Activated CD8-positive, alpha-beta memory T cell treated with anti-CD3 and anti-CD28 coated beads, Interleukin-2, amount 50 U/mL, for 4 hours (primary cell): ENCODE measurements around the gene SLC17A3.
A peak's percentile ranks its signal among the peaks of the same experiment; 100 is the strongest.

Source experiments
- DNase-seq: peaks from one replicate; pipeline ENCODE4 v3.0.0-alpha.2; 2020

SLC17A3 gene

GRCh38 chr6:25888626-25889025, 14.6 kb upstream of the SLC17A3 start:
- DNase-seq, result no peak

DNA sequence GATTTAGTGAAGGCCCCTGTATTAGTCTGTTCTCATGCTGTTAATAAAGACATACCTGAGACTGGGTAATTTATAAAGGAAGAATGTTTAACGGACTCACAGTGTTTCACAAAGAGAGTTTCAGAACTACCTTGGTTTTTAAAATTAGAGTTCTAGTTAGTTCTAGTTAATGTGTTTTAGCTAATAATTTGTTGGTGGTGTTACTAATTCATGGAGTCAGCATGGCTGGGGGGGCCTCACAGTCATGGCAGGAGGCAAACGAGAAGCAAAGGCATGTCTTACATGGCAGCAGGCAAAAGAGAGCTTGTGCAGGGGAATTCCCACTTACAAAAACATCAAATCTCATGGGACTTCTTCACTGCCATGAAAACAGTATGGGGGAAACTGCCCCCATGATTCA, 12.0 kb upstream of the SLC17A3 start:
- no peak for DNase-seq

DNA sequence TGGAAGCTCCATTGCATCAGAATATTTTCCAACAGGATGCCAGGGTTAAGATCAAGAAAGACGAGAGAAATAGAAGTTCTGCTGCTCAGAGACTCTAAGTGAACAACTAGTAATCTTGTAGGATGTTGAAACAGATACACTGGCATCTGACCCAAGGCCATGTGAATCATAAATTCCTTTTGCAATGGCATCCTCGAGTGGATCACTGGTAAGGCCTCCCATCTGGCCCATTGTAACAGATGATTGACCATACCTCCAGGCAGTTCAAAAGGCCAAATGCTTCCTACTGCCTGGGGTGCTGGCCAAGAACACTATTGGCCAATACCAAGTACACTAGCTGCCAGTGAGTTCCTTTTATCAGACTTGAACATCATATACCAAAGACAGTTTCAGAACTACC, 9.9 kb upstream of the SLC17A3 start:
- no peak for DNase-seq

DNA sequence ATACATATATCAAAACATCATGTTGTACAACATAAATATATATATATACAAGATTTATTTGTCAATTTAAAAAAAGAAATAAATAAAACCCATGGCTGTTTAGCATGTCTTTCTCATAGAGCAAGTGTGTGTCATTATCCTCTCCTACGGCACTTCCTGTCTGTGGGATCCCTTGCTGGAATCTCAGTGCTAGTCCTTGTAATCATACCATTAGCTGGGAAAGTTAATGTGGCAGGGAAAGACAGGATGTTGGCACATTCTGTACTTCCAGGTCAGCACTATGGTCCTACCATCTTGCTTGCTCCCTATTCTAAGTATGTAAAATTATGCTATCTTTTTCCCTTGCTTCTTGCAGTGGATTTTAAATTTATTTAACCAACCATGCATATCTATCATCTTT, 9.5 kb upstream of the SLC17A3 start:
- DNase-seq, result no peak

- DNase-seq, result peak; percentile 41
Measured at GRCh38 chr6:25882051-25882496, 8.0 kb upstream of the SLC17A3 start.

- no peak for DNase-seq
Measured at GRCh38 chr6:25880601-25881000, 6.6 kb upstream of the SLC17A3 start.

DNA sequence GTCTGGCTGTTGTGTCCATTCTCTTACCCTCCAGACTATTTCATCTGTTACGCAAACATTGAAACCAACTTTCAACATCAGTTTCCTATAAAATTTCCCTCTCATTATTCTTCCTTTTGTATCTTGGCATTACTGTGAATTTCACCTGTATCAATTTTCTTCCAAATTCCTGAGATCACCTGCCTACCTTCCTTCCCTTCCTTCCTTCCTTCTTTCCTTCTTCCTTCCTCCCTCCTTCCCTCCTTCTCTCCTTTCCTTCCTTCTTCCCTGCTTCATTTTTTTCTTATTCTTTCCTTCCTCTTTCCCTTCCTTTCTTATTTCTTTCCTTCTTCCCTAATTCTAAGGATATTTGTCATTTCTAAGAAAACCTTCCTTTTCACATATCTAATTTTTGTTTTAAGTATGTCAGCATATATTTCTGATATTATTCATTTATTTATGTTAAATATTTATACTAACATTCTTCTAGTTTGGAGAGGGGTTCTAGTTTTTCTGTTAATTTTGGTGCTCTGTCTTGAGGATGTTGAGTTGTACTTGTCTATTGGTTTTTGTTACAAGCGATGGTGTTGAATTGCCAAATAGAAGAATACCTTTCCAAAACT, 4.8 kb upstream of the SLC17A3 start:
- DNase-seq, result no peak

- DNase-seq, result no peak
Measured at GRCh38 chr6:25875926-25876602, 2.0 kb upstream of the SLC17A3 start.

- DNase-seq, result no peak
Measured at GRCh38 chr6:25875563-25875905, 1.5 kb upstream of the SLC17A3 start.

DNA sequence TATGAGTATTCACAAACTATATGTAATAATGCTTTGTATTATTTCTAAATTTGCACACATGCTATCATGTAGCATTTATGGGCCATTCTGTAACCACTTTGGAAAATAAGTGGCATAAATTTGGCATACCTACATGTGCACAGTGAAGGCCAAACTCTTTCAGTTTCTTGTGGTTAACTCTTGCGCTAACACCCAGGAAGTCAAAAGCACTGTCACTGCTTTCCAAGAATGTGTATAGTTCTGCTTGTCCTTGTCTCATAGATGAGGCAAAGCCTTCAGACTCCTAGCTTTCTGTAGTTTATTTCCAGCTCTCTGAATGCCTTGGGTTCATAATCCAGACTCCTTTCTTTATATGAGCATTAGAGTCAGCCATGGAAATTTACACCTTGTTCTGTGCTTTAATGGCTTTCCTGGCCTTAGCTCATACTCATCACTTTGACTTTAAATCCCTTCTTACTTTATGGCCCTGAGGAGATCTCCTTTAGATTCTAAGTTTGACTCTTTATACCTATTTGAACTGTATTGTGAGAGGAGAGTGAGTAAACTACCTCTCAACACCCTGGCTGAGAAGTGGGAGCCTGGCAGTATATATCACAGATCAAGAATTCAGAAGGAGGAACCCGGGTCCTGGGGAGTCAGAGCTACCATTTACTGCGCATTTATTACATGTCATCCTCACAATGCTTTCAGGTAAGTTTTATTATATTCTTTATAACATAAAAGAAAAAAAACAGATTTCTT, 949 bp upstream of the SLC17A3 start:
- DNase-seq, result no peak

- no peak for DNase-seq
Measured at GRCh38 chr6:25872814-25873213, 1.2 kb downstream of the SLC17A3 start.

DNA sequence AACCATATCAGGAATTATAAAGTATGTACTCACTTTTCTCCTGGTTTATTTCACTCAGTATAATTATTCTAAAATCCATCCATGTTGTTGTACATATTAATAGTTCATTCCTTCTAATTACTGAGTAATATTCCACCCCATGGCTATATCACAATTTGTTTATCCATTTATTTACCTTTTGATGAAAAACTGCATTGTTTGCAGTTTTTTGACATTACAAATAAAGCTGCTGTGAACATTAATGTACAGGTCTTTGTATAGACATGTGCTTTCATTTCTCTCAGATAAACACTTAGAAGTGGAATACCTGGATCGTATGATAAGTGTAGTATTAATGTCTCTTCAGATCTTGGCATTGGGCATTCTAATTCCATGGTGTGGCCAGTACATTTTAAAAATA, 4.2 kb downstream of the SLC17A3 start:
- no peak for DNase-seq

DNA sequence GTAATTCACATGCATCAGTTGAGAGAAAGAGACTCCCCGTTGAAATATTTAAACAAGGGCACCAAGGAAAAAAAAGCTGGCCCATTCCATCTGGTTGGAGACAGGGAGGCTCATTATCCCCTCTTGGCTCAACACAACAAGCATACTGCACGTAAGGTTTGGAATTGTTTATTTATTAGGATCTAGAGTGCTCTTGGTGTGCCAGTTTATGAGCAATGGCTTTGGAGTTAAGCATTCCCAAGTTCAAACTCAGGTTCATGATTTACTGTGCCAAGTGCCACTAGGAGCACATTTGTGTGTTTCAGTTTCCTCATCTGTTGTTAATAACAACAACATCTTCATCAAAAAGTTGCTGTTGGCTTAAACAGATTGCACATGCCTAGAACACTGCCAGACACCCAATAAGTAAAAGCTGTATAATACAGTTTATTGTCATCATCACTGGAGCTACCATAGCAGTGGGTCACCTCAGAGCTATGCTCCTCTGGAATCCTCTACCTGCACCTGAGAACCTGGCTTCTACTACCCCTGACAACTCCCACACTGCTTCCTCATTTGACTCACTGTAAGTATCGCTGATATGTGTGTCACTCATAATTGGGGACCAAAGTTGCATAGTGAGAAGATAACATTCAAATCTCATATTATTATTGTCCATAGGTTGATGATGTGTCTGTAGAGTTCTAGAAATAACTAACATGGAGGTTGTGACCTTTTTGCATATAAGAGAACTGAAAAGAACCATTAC, 5.4 kb downstream of the SLC17A3 start:
- no peak for DNase-seq

DNA sequence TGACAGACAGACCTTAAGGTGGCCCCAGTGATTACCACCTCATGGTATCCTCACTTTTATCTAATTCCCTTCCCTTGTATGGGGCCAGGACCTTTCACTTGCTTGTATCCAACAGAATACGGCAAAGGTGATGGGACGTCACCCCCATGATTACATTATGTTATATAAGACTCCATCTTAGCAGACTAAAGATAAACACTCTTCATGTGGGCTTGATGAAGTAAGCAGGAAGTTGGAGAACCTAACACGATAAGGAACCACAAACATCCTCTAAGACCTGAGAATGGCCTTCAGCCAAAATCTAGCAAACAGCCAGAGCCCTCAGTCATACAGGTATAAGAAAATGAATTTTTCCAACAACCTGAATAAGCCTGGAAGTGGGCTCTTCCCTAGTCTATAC, 8.0 kb downstream of the SLC17A3 start:
- DNase-seq, result no peak

DNA sequence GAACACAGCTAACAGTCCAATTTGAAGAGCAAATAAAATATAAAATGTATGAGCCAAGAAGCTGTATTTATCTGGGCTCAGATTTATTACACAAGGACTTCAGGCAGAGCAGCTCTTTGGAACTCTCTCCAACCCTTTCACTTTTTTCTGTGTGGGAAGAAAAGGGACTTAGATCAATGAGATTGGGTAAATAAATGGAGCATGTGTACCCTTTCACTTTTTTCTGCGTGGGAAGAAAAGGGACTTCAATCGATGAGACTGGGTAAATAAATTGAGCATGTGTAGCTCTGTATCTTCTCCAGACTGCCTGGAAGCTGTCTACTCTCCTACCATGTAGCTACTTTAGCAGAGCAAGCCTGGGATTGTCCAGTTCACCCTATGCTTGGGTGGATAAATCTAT, 10.7 kb downstream of the SLC17A3 start:
- no peak for DNase-seq

DNA sequence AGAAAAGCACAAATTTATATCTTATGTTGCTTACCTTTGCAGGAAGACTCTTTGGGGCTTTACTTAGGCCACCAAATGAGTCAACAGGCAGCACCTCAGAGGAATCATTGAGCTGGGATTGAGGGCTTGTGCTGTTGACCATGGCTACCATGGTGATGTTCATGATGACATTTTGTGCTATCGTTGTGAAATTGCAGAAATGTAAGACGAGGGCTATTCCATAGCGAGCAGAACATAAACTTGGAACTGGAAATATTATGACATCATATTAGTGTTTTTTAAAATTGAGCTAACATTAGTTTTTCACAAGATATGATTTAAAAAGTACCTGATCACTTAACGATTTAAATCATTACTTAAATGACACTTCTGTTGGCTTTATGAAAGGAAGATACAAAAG, 11.8 kb downstream of the SLC17A3 start:
- DNase-seq, result no peak

DNA sequence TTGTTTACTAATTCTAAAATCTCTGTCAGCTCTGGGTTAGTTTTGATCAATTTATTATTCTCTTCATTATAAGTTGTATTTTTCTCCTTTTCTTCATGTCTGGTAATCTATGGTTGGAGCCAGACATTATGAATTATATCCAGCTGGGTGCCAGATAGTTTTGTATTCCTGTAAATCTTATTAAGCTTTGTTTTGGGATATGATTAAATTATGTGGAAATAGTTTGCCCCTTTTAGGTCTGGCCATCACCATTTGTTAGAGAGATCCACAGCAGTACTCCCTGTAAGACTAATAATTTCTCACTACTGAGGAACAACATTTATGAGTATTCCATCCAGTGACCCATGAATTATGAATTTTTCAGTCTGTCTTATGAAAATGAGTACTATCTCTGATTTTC, 21.3 kb downstream of the SLC17A3 start:
- DNase-seq, result no peak

DNA sequence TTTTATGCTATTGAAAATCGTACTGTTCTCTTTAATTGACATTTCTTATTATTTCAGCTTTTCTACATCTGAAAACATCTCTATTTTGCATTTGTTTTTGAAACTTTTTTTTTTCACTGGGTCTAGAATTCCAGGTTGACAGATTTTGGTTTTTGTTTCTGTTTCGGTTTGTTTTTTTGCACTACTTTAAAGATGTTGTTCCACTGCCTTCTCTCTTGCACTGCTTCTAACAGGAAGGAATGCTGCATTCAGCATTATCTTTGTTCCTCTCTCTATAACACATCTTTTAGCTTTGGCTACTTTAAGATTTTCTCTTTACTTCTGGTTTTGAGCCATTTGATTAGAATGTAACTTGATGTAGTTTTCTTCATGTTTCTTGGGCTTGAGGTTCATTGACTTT, 22.1 kb downstream of the SLC17A3 start:
- no peak for DNase-seq

DNA sequence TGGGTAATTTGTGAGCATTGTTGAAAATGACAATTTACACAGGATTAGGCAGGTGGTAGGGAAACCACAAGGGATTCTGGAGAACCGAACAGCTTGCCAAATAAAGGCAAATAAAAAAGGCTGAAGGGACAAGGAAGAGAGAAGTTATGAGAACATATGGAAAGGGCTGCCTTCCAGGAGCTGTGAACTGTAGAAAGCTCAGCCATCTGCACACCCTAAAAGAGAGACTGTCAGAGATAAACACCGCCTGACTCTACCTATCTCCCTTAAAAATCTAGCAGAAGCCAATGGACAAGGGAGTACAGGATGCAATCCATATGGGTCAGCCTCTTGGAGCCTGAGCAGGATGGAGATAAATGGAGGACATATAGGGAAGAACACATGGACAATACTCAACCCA, 29.5 kb downstream of the SLC17A3 start:
- no peak for DNase-seq

DNA sequence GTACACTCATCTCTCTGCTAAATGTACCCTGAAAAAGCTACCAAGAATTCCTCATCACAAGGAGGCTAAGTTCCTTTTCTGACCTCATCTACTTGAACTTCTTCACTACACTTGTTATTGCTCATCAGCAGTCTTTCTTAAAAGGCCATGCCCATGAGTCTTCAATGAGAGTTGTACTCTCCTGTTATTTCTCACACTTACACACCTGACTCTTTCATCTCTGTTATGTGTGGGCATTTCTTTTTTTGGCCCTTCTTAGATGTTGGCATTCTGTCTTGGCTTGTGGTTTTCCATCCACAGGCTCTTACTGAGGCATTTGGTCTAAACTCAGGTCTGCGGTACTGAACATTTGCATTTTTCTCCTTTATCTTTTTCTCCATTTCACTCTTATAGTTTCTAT, 31.5 kb downstream of the SLC17A3 start:
- no peak for DNase-seq

DNA sequence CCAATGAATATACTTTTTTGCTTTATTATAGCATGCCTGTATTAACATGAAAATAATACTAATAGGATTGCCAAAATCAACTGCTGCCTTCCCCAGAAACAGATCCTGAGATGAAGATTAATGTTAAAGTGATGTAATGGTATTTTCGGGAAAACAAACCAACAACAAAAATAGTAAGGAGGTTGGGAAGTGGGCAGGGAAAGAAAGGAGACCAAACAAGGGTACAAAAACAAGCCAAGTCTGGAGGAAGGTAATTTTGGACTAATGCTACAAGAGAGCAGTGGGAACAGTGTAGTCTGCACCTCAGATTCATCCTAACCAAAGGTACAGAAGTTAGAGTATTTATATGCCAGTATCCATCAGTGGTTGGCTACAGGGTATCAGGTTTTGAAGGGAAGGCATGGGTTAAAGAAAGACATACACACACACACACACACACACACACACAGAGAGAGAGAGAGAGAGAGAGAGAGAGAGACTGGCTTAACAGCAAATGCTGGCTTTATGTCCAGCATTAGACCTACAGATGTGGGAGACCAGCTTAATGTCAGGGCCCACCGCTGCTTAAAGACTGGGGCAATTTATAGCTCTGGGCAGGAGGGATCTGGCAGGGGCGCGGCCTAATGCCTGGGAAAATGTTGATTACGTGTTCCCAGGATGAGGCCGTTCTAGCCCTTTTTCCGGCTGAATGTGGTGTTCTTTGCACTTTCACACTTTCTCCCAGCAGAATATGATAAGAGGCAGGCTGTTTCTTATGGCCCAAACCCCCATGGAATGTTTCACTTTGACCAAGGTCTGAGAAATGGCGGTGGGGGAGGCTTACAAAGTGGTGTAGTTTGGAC, 38.4 kb downstream of the SLC17A3 start:
- DNase-seq, result no peak

GRCh38 chr6:25834950-25835349, 39.1 kb downstream of the SLC17A3 start:
- no peak for DNase-seq

DNA sequence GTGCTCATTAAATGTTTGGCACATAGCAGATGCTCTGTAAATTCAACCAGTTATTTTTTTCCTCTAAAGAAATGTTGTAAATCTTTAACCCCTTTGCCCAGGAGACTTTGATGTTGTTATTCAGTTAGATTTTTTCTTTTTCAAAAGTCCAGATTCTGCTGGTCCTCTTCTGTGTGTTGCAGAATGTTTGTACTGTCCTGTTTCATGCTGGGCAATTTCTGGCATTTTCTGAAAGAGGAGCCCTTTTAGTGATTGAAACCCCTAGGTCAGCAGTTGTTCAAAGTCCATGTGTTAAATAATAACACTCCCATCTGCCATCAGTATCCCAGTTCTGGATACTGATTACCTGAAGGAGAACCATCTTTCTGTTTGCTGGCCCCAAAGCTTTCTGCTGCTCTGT, 40.9 kb downstream of the SLC17A3 start:
- DNase-seq, result no peak
